HG02973 (cell line): Measurements from ENCODE around the gene ITIH3.
"Not testable (repeated sequence)": the region's sequence is repeated elsewhere in the genome, so short reads cannot be mapped to it uniquely, and the experiment has no call there.

Experiments used
- ATAC-seq: cut with Tn5 transposase; IDR thresholded peaks from one replicate; pipeline ENCODE4 v1.9.1; 2021; ENCODE audit warnings: moderate library complexity; ENCODE audit not compliant: unreplicated experiment

The ITIH3 gene, protein sequence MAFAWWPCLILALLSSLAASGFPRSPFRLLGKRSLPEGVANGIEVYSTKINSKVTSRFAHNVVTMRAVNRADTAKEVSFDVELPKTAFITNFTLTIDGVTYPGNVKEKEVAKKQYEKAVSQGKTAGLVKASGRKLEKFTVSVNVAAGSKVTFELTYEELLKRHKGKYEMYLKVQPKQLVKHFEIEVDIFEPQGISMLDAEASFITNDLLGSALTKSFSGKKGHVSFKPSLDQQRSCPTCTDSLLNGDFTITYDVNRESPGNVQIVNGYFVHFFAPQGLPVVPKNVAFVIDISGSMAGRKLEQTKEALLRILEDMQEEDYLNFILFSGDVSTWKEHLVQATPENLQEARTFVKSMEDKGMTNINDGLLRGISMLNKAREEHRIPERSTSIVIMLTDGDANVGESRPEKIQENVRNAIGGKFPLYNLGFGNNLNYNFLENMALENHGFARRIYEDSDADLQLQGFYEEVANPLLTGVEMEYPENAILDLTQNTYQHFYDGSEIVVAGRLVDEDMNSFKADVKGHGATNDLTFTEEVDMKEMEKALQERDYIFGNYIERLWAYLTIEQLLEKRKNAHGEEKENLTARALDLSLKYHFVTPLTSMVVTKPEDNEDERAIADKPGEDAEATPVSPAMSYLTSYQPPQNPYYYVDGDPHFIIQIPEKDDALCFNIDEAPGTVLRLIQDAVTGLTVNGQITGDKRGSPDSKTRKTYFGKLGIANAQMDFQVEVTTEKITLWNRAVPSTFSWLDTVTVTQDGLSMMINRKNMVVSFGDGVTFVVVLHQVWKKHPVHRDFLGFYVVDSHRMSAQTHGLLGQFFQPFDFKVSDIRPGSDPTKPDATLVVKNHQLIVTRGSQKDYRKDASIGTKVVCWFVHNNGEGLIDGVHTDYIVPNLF

DNA sequence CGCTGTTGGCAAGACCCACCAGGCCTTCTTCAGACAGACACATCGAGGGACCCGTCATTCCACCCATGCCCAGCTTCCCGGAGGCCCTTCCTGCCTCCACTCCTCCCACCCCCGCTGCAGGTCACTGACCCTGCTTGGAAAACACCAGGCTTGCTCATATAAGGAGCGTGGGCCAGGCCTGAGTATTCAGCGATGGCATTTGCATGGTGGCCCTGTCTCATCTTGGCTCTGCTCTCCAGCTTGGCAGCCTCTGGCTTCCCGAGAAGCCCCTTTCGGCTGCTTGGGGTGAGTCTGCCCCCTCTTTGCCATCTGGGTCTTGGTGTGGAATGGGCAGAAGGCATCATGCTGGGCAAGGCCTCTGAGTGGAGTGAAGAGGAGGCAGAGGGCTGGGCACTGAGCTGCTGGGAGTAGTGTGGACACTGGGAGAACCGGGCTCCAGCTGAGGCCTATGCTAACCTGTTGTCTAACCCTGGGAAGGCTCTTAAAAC, at the start of gene ITIH3:
Gene ITIH3, plus strand, starts transcription at position 185 of the 488 bp plus-strand sequence. Its CDS starts 8 bp downstream, at position 193.
- no peak for ATAC-seq

DNA sequence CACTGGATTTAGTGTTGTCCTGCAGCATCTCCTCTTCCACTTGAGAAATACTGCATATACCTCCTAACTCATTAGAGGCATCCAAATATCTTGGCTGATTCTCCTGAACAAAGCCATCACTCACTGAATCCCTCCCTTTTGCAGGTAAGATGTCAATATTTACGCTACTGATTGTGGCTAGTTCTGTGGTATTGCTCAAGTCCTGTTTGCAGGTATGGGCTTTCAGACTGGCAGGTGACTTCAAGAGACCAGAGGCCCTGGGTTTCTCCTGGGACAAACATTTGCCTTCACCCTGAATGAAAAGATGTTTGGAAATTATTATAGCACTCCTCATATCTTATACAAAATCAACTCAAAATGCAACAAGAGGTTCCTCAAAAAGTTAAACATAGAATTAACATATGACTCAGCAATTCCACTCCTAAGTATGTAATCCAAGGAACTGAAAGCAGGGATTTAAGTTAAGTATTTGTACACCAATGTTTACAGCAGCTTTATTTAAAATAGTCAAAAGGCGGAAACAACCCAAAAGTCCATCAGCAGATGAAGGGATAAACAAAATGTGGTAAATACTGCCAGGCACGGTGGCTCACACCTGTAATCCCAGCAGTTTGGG, 42.4 kb upstream of the ITIH3 start:
- no peak for ATAC-seq

DNA sequence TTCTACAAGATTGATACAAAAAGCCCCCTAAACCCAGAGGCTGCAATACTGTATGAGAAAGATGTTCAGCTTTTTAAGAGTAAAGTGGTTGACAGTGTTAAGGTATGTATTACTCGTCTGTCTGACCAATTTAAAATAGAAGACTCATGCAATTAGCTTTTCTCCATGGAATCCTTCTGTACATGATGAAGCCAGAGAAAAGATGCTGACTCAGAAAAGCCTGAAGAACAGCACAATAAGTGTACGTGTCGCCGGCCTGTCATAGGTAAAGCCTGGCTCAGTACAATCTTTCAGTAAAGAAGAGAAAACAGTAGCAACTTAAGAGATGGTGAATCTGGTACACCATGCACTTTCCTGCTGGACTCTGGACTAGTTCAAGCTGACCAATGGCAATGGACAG, 40.2 kb upstream of the ITIH3 start:
- ATAC-seq, result no peak

DNA sequence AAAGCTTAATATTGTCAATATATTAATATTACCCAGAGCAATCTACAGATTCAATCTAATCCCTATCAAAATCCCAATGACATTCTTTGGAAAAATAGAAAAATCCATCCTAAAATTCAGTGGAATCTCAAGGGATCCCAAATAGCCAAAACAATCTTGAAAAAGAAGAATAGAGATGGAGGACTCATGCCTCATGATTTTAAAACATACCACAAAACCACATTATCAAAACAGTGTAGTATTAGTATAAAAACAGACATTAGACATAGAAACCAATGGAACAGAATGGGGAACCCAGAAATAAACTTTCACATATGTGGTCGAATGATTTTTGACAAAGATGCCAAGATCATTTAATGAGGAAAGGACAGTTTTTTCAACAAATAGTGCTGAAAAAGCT, 38.5 kb upstream of the ITIH3 start:
- ATAC-seq, result no peak

DNA sequence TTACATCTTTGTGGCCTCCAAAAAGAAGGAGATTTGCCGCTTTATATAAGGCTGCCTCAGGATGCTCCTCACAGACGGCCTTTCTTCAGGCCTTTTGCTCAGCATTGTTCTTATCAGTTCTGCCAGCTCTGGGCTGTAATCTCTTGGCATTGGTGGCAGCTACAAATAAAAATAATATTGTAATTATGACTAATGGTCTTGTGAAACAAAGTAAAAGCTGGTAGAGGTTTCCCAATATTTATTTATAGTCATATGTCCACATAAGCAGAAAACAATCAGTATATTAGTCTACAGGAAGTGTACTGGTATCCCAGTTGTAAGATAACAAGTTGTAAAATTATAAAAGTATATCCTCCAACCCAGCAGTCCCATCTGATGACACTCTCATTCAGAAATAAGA, 31.1 kb upstream of the ITIH3 start:
- no peak for ATAC-seq

DNA sequence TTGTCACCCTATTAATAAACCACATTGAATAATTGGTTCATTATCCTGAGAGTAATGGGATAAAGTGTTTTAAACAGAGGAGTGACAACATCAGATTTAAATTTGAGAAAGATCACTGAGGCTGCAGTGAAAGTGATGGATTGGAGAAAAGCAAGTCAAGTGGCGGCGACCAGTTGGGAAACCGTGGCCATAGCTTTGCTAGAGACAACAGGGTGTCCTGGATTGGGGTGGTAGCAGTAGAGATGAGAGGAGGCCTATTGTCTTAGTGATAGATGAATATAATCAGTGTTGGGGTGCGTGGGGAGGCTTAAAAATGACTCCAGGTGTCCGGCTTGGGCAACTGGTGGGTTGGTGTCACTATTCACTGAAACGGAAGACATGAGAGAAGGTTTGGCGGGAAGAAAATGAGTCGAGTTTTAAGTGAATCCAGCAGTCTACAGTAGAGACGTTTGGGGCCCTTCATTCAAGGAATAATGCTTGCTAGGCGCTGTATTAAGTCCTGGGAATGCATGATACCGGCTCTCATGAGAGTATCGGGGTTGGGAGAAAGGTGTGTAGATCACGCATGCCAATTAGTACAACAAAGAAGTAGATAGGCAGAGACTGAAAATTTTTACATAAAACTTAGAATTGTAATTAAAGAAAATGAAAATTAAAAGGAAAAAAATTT, 24.7 kb upstream of the ITIH3 start:
- no peak for ATAC-seq

DNA sequence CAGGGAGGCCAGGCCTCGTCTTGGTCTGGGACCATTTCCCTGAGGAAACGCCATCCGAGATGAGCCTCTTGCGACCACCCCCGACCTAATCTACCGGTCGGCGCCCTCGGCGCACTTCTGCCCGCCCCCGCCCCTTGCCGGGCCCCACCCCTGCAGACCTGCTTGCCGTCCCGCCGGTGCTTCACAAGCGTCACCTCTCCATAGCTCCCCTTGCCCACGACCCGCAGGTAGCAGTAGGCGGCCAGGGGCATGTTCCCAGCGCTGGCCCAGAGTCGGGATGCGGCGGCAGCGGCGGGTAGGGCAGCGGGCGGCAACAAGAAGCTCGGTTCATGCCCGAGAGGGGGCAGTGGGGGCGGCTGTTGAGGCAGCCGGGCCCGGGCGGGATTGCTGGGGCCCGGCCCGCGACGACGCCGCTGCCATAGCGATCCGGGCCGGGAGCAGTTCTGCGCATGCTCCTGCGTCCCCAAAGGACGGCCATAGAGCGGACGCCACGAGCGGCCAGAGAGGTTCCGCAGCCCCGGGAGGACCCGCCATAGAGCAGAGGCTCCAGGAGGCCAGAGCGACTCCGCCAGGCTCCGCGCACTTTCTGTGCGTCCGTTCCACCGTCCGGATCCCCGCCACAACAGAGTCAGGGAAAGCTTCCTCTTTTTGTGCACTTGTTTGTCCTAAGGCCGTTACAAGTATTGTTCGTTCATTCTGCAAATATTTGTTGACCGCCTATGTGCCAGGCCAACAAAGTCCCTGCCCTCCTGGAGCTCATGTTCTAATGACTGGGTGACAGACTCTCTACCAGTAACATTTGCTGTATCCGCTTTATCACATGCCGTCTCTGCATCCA, 23.9 kb upstream of the ITIH3 start, which contains the start of gene NEK4:
Gene NEK4, minus strand, starts transcription at position 445 of the 838 bp plus-strand sequence. Its CDS starts 194 bp downstream, at position 251.
- peak; percentile 88 for ATAC-seq

DNA sequence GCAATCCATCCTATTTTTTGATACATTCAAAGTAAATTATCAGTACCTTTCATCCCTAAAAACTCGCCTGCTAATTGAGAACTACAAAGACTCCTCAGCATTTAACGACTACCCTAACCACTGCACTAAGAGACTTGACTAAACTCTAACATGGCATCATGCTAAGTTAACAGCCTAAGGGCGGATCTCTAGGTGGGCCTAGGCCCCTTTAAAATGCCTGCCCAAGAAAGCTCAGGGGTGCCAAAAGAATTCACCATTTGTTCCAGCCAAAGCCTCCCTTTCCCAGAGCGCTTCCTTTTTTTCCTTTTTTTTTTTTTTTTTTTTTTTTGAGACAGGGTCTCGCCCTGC, 23.3 kb upstream of the ITIH3 start:
- ATAC-seq, result peak; percentile 1

DNA sequence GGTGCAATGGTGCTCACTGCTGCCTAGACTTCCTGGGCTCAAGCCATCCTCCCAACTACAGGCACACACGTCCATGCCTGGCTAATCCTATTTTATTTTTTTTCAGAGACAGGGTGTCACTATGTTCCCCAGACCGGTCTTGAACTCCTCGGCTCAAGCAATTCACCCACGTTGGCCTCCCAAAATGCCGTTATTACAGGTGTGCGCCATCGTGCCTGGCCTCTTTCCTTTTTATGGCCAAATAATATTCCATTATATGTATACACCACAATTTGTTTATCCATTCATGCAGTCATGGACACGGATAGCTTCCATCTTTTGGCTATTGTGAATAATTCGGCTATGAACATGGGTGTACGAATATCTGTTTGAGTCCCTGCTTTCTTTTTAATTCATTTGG, 22.9 kb upstream of the ITIH3 start:
- no peak for ATAC-seq

DNA sequence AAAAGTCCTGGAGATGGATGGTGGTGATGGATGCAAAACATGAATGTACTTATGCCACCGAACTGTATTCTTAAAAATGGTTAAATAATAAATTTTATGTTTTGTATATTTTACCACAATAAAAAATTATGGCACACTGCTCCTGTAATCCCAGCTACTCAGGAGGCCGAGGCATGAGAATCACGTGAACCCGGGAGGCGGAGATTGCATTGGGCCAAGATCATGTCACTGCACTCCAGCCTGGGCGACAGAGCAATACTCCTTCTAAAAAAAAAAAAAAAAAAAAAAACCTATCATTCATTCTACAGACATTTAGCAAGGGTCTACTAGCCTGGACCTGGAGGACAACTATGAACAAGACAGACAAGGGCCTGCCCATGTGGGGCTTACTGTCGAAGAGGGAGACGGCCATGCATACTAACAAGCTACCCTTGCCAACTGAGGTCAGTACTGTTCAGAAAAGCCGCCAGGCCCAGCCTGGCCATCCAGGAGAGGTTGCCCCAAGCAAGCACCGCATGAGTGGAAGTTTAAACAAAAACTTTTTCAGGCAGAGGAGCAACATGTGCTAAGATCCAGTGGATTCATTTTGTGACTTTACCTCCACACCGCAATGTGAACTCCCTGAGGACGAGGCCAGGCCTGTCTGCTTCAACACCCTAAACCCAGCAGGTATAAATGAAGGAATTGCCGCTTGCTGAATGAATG, 21.1 kb upstream of the ITIH3 start:
- no peak for ATAC-seq

DNA sequence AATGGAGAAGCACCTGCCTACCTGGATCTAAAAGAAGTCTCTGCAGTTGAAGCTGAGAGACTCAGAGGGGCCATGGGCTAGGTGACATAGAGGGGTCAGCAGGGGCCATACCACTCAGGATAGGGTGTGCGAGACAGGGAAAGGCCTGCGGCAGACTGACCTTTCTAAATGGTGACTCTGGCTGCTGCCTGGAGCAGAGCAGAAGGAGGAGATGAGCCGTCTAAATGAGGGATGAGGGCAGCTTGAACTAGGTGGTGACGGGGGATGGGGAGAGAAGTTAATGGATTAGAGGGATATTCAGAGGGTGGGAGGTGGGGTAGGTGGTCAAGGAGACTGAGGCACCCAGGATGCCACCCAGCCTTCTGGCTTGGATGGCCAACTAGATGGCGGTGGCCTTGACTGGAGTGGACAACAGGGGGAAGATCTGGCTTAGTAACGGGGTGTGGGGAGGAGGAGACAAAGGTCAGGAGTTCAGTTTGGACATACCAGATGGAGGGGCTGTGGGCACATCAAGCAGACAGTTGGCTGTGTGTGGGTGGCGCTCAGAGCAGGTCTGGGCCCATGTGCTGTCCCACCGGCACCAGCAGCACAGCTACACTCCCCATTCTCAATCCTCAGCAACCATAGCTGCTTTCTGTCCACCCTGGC, 20.4 kb upstream of the ITIH3 start:
- no peak for ATAC-seq

DNA sequence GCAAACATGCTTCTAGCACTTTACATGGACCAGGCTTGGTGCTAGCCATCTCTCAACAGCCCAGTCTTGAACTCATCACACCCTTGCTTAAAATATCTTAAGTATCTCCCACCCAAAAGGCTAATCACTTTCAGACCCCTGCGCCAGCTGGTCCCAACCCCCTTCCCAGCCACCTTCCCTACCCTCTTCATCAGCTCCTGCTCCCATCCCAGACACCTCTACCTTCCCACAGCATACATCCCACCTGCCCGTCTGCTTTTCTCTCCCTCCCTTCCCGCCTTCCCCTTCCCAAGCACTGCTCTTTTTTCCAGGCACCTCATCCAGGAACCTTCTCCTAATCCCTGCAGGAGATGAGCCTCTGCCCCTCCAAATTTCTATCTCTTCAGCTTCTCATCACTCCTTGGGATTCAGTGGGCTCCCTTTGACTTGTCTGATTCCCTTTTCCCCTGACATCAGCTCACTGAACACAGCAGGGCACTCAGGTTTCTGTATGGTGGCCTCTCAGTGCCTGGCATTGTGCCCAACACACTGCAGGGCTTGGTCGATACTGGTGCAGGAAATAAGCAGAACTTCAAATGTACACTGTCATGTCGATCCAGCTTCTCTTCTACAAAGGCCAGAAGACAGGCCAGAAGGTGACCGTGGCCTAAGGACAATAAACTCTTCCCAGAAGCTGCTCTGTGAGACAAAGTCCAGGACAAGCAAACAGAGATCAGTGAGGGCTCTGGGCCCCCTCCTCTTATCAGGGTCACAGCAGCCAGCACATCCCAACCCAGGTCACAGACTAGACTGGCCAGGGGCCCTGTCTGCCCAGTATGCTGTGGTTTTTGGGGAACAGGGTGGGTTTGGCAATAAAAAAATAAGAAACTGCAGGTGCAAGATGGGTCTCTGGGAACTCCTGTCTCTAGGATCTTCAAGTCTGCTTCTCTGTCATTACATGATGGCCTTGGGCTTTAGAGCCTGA, 19.4 kb upstream of the ITIH3 start:
- no peak for ATAC-seq

DNA sequence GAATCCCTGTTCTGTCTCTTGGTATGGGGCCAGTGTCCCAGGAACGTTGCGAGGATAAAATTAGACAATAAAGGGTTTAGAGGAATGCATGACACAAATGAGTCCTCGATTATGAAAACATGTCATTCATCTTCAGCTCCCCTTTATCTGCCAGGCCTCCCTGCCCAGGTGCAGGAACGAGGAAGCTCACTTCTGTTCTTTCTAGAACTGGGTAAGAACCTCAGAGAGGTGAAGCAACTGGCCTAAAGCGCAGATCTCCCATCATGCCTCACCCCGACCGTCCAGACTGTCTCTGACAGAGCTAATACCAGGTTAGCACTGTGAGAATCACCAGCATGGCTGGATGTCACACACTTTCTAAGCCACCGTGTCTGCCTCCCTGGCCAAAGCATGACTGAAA, 18.7 kb upstream of the ITIH3 start:
- no peak for ATAC-seq

DNA sequence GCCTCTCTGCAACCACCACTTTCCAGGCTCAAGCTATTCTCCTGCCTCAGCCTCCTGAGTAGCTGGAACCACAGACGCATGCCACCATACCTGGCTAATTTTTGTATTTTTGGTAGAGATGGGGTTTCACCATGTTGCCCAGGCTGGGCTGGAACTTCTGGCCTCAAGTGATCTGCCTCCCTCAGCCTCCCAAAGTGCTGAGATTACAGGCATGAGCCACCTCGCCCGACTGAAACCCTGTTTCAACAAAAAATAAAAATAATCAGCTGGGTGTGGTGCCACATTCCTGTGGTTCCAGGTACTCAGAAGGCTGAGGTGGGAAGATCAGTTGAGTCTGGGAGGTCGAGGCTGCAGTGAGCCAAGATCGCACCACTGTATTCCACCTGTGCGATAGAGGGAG, 18.1 kb upstream of the ITIH3 start:
- ATAC-seq, result not testable (repeated sequence)

DNA sequence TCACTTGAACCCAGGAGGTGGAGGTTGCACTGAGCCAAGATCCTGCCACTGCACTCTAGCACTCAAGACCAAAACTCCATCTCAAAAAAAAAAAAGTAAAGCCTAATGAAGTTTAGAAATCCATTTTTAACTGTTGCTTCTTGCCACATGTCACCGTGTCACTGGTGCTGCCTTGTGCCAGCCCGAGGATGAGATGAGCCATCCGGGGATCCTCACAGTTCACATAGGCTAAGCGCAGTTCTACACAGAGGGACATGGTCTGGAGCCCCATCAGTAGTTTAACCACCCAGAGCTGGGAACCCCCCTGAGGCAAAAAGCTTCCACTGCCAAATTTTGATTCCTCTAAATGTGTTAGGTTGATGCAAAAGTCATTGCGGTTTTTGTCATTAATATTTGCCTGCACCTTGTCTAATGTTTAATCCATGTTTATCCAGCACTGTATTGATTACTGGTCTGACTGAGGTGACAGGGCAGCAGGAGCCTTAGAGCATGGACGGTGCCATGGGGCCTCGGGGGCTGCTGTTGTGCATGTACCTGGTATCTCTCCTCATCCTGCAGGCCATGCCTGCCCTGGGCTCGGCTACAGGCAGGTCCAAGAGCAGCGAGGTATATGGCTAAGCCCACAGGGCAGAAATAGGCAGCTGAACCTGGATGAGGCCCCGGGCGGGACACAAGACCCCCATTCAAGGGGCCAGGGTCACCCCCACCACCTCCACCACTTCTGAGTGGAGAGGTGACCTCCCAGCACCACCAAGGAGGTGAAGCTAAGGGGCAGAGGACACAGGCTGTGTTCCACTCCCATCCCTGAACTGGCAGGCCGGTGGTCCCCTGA, 17.3 kb upstream of the ITIH3 start, which contains the start of gene ITIH1:
Gene ITIH1, plus strand, starts transcription at position 473 of the 832 bp plus-strand sequence. Its CDS starts 17 bp downstream, at position 490.
- no peak for ATAC-seq

DNA sequence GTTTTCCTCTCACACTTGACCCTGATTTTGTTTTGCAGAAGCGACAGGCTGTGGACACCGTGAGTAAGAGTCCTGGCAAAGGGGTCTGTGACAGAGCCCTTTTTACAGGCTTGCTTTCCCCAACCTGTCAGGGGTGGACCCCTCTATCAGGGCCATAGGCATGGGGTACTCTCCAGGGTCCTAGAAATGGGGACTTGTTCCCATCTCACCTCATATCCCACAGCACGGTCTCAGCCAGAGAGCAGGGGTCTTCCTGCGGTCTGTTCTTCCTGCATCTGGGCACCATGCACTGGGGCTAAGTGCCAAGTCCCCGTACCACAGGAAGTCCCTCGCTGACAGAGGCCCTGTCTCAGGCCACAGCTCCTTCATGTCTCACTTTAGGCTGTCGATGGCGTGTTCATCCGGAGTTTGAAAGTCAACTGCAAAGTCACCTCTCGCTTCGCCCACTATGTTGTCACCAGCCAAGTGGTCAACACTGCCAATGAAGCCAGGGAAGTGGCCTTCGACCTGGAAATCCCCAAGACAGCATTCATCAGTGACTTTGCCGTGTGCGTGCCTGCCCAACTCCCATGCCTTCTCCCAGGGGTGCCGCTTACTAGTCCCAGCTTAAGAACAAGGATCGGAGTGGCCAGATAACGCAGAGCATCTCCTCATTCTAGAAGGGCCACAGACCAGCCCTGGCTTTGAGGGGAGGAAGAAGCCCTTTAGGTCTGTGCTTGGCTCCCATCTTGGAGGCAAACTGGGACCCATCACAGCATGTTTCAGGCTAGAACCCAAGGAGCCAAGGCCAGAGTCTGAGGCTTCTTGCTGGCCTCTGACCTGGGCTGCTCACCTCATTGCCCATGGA, 16.4 kb upstream of the ITIH3 start:
- ATAC-seq, result no peak
